GM18868 (cell line): Measurements from ENCODE around the gene RAB41.
A peak's percentile ranks its signal among the peaks of the same experiment; 100 is the strongest.
"Not testable (repeated sequence)": the region's sequence is repeated elsewhere in the genome, so short reads cannot be mapped to it uniquely, and the experiment has no call there.

Experiments
- ATAC-seq: cut with Tn5 transposase; IDR thresholded peaks from one replicate; pipeline ENCODE4 v1.9.1; 2021; ENCODE audit warnings: mild to moderate bottlenecking, moderate library complexity; ENCODE audit not compliant: unreplicated experiment

Gene RAB41

GRCh38 chrX:70289793-70290770 is 8.1 kb downstream of the RAB41 start, which contains the start of the genes KIF4A and PDZD11:
TSS of gene KIF4A (plus strand) at chrX:70290104. CDS start at chrX:70290459, 355 bp downstream.
TSS of gene PDZD11 (minus strand) at chrX:70289927. CDS start at chrX:70289341, 586 bp downstream.
- ATAC-seq: peak; percentile 98

- ATAC-seq: no peak
Measured at GRCh38 chrX:70292788-70293187, 10.8 kb downstream of the RAB41 start.

- ATAC-seq: no peak
Measured at GRCh38 chrX:70293621-70294020, 11.6 kb downstream of the RAB41 start.

- no peak for ATAC-seq
Measured at GRCh38 chrX:70301716-70302115, 19.7 kb downstream of the RAB41 start.

- no peak for ATAC-seq
Measured at GRCh38 chrX:70313503-70313902, 31.5 kb downstream of the RAB41 start.

GRCh38 chrX:70322784-70323183 is 40.8 kb downstream of the RAB41 start:
- ATAC-seq: no peak

- ATAC-seq: not testable (repeated sequence)
Measured at GRCh38 chrX:70323628-70324027, 41.7 kb downstream of the RAB41 start.

- ATAC-seq: no peak
Measured at GRCh38 chrX:70324326-70324725, 42.4 kb downstream of the RAB41 start.

GRCh38 chrX:70331161-70331560 is 49.2 kb downstream of the RAB41 start:
- ATAC-seq: no peak

- ATAC-seq: no peak
Measured at GRCh38 chrX:70332600-70332999, 50.6 kb downstream of the RAB41 start.
